Measurements from ENCODE around the gene PTPRD.

- TF ChIP-seq CTCF (IDR thresholded peaks at IDR 0.05) (no peak), POLR2A (IDR thresholded peaks at IDR 0.05) (no peak), POLR2AphosphoS5 (IDR thresholded peaks at IDR 0.05) (no peak)
Measured at GRCh38 chr9:8940650-8941049, 1672.2 kb downstream of the PTPRD start.
